ENCODE data around the gene NTRK1. TPM values are rescaled to one million over a fixed set of nuclear protein-coding genes. Genes with fewer than 3 reads are reported as not detected.

NTRK1 gene
- polyA plus RNA-seq, 1 experiment, result 0.02 TPM

GRCh38 chr1:156876281-156876680 lies 15.6 kb downstream of the NTRK1 start:
- POLR2A ChIA-PET, result no interaction called here
- CTCF ChIA-PET, result interaction anchor here (1.4 to 5.9 kb wide), 5 partner anchors 13 to 150 kb away, joined by 3 to 31 read pairs (median 4); partner anchors contain the start of genes INSRR and NTRK1
- TF ChIP-seq CTCF (IDR thresholded peaks at IDR 0.05; ENCODE audit: insufficient read depth, low read depth, low read length), result no peak
- no peak for DNase-seq (ENCODE audit: low read depth)
- Histone ChIP-seq H3K27me3 (ENCODE audit: control insufficient read depth, insufficient read depth, low read length) (peaks cover 19% of the 10 kb centered on the region), H3K4me3 (ENCODE audit: low read depth, low read length) (no peak overlapping the region), H3K36me3 (ENCODE audit: control insufficient read depth, insufficient read depth, low read length) (no peaks in the 10 kb centered on the region)

GRCh38 chr1:156877433-156878170 lies 16.9 kb downstream of the NTRK1 start:
- CTCF ChIA-PET, result interaction anchor here (1.0 to 5.9 kb wide), 6 partner anchors 12 to 151 kb away, joined by 3 to 31 read pairs (median 6); partner anchors contain the start of genes INSRR and NTRK1
- peaks cover 23% of the 10 kb centered on the region for H3K27me3 ChIP-seq (ENCODE audit: control insufficient read depth, insufficient read depth, low read length)

DNA sequence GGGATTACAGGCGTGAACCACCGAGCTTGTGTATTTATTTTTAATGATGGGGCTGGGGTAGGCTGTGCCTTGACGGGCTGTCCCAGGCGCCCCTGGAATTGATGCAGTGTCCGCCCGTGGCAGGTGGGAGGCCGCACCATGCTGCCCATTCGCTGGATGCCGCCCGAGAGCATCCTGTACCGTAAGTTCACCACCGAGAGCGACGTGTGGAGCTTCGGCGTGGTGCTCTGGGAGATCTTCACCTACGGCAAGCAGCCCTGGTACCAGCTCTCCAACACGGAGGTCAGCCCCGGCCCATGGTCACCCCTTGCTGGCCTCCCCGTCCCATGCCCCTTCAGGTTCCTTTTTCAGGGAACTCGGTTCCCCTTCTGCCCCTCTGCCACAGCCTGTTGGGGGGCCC lies 19.2 kb downstream of the NTRK1 start:
- no peaks in the 10 kb centered on the region for H3K36me3 ChIP-seq (ENCODE audit: control insufficient read depth, insufficient read depth, low read length)
- H3K27me3 ChIP-seq (ENCODE audit: control insufficient read depth, insufficient read depth, low read length), result peaks cover 34% of the 10 kb centered on the region
- CTCF ChIA-PET, result interaction anchor here (1.1 to 4.4 kb wide), 10 partner anchors 9 to 154 kb away, joined by 3 to 28 read pairs (median 8); partner anchors contain the start of genes LRRC71, NTRK1 and PEAR1
- DNase-seq (ENCODE audit: low read depth), result no peak
- TF ChIP-seq CTCF (IDR thresholded peaks at IDR 0.05; ENCODE audit: insufficient read depth, low read depth, low read length), result no peak
- POLR2A ChIA-PET, result no interaction called here
- no peak overlapping the region for H3K4me3 ChIP-seq (ENCODE audit: low read depth, low read length)

More at GRCh38 chr1:156877433-156878170, 16.9 kb downstream of the NTRK1 start:
- POLR2A ChIA-PET, result no interaction called here
- no peak for TF ChIP-seq CTCF (IDR thresholded peaks at IDR 0.05; ENCODE audit: insufficient read depth, low read depth, low read length)
- no peaks in the 10 kb centered on the region for H3K36me3 ChIP-seq (ENCODE audit: control insufficient read depth, insufficient read depth, low read length)
- no peak overlapping the region for H3K4me3 ChIP-seq (ENCODE audit: low read depth, low read length)
- no peak for DNase-seq (ENCODE audit: low read depth)

DNA sequence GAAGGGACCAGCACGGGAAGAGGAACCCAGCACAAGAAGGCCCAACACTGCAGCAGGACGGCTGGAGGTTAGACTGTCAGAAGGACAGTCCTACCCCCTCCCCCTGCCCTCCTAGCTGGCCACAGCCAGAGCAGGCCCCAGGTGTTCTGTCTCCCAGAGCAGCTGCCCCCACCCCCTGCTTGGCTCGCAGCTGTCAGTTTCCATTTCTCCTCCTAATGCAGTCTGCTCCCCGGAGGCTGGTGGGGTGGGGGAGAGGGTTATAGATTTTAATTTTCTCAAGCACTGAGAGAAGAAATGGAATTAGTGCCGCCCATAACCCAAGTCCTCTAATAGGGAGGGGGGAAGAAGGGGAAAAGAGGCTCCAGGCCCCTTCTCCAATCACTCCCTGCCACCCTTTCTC lies 19.8 kb downstream of the NTRK1 start:
- no peak for TF ChIP-seq CTCF (IDR thresholded peaks at IDR 0.05; ENCODE audit: insufficient read depth, low read depth, low read length)
- CTCF ChIA-PET, result interaction anchor here (1.0 to 4.4 kb wide), 11 partner anchors 9 to 154 kb away, joined by 3 to 28 read pairs (median 8); partner anchors contain the start of genes LRRC71, NTRK1 and PEAR1
- H3K36me3 ChIP-seq (ENCODE audit: control insufficient read depth, insufficient read depth, low read length), result no peaks in the 10 kb centered on the region
- H3K27me3 ChIP-seq (ENCODE audit: control insufficient read depth, insufficient read depth, low read length), result peaks cover 38% of the 10 kb centered on the region
- POLR2A ChIA-PET, result no interaction called here
- no peak overlapping the region for H3K4me3 ChIP-seq (ENCODE audit: low read depth, low read length)
- DNase-seq (ENCODE audit: low read depth), result no peak

- DNase-seq (ENCODE audit: low read depth), result no peak
- no peaks in the 10 kb centered on the region for H3K36me3 ChIP-seq (ENCODE audit: control insufficient read depth, insufficient read depth, low read length)
- TF ChIP-seq CTCF (IDR thresholded peaks at IDR 0.05; ENCODE audit: insufficient read depth, low read depth, low read length), result no peak
- peaks cover 39% of the 10 kb centered on the region for H3K27me3 ChIP-seq (ENCODE audit: control insufficient read depth, insufficient read depth, low read length)
- ChIA-PET POLR2A (no interaction called here), CTCF (interaction anchor here (1.0 to 4.4 kb wide), 11 partner anchors 8 to 155 kb away, joined by 3 to 28 read pairs (median 8); partner anchors contain the start of genes LRRC71, NTRK1 and PEAR1)
- H3K4me3 ChIP-seq (ENCODE audit: low read depth, low read length), result no peak overlapping the region
These were observed 20.4 kb downstream of the NTRK1 start for GRCh38 chr1:156881101-156881500.
